ENCODE results near the gene MOXD1.

DNA sequence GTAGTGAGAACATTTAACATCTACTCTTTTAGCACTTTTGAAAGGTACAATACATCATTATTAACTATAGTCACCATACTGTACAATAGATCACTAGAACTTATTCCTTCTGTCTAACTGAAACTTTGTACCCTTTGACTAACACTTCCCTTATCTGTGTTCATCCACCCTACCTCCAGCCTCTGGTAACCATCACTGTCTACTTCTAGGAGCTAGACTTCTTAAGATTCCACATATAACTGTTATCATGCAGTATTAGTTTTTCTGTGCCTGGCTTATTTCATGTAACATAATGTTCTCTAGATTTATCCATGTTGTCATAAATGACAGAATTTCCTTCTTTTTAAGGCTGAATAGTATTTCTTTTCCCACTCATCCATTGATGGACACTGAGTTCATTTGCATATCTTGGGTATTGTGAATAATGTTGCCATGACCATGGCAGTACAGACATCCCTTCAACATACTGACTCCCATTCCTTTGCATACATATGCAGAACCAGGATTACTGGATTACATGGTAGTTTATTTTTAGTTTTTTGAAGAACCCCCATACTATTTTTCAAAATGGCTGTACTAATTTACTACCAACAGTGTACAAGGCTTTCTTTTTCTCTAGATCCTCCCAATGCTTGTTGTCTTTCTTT lies 135.7 kb downstream of the MOXD1 start:
- no peak for TF ChIP-seq POLR2A (IDR thresholded peaks at IDR 0.05)
- TF ChIP-seq POLR2AphosphoS5 (IDR thresholded peaks at IDR 0.05; ENCODE audit: insufficient read depth in 1 of 2, low read depth in 1 of 2): no peak
- TF ChIP-seq, protein P1, sequence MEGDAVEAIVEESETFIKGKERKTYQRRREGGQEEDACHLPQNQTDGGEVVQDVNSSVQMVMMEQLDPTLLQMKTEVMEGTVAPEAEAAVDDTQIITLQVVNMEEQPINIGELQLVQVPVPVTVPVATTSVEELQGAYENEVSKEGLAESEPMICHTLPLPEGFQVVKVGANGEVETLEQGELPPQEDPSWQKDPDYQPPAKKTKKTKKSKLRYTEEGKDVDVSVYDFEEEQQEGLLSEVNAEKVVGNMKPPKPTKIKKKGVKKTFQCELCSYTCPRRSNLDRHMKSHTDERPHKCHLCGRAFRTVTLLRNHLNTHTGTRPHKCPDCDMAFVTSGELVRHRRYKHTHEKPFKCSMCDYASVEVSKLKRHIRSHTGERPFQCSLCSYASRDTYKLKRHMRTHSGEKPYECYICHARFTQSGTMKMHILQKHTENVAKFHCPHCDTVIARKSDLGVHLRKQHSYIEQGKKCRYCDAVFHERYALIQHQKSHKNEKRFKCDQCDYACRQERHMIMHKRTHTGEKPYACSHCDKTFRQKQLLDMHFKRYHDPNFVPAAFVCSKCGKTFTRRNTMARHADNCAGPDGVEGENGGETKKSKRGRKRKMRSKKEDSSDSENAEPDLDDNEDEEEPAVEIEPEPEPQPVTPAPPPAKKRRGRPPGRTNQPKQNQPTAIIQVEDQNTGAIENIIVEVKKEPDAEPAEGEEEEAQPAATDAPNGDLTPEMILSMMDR (IDR thresholded peaks at IDR 0.05): no peak

Data from vagina (tissue), 2 donors.